ENCODE data around the gene ACAA2. TPM values are rescaled to one million over a fixed set of nuclear protein-coding genes. Genes with fewer than 3 reads are reported as not detected.

Gene ACAA2
- total RNA-seq, 1 experiment from 2014 or later = 18.2 TPM

DNA sequence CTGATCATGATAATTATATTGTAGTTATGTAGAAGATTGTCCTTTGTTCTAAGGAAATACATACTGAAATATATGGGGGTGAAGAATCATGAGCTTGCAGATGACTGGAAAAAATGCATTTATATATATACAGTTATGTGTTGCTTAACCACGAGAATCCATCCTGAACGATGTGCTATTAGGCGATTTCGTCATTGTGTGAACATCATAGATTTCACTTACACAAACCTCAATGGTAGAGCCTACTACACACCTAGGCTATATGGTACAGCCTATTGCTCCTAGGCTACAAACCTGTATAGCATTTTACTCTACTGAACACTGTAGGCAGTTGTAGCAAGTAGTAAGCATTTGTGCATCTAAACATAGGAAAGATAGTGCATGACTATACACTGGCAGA is 2.6 kb upstream of the ACAA2 start (continued):
- no peak for TF ChIP-seq ELF1 (IDR thresholded peaks at IDR 0.05; ENCODE audit: borderline replicate concordance, low read depth)
- TF ChIP-seq ZNF274 (IDR thresholded peaks at IDR 0.05; ENCODE audit: low read depth, low read length) = no peak
- no peak for TF ChIP-seq ATF3 (IDR thresholded peaks at IDR 0.05)
- TF ChIP-seq, protein P1, sequence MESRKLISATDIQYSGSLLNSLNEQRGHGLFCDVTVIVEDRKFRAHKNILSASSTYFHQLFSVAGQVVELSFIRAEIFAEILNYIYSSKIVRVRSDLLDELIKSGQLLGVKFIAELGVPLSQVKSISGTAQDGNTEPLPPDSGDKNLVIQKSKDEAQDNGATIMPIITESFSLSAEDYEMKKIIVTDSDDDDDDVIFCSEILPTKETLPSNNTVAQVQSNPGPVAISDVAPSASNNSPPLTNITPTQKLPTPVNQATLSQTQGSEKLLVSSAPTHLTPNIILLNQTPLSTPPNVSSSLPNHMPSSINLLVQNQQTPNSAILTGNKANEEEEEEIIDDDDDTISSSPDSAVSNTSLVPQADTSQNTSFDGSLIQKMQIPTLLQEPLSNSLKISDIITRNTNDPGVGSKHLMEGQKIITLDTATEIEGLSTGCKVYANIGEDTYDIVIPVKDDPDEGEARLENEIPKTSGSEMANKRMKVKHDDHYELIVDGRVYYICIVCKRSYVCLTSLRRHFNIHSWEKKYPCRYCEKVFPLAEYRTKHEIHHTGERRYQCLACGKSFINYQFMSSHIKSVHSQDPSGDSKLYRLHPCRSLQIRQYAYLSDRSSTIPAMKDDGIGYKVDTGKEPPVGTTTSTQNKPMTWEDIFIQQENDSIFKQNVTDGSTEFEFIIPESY (IDR thresholded peaks at IDR 0.05; ENCODE audit: extremely low read depth, insufficient replicate concordance, low read length) = no peak

GRCh38 chr18:49814147-49814499 is 790 bp upstream of the ACAA2 start:
- H4K20me1 ChIP-seq (ENCODE audit: insufficient read depth) = no peaks in the 10 kb centered on the region
- TF ChIP-seq POLR2AphosphoS5 (IDR thresholded peaks at IDR 0.05; ENCODE audit: low read depth, low read length) (no peak), MAX (IDR thresholded peaks at IDR 0.05) (0 out of 2 replicates have a peak, but pooled peaks have one; percentile 43)
- H3K27me3 ChIP-seq (ENCODE audit: insufficient read depth, low read length) = no peaks in the 10 kb centered on the region
- POLR2A ChIA-PET = interaction anchor here (0.9 kb wide), 1 partner anchor 87 kb away, joined by 3 read pairs; no protein-coding TSS in a partner anchor
- H3K36me3 ChIP-seq (ENCODE audit: control insufficient read depth in 1 of 2, insufficient read depth in 2 of 2, low read length in 2 of 2) = no peaks in the 10 kb centered on the region
- DNase-seq (ENCODE audit: low read depth, low spot score) (no peak), ATAC-seq (peak; percentile 63)
- no peaks in the 10 kb centered on the region for H3K9me2 ChIP-seq (ENCODE audit: insufficient read depth)
- H3K9me3 ChIP-seq (ENCODE audit: control insufficient read depth in 1 of 2, insufficient read depth in 1 of 2, low read depth in 1 of 2, low read length in 2 of 2) = no peaks in the 10 kb centered on the region
- H3K27ac ChIP-seq (ENCODE audit: low read depth, low read length) = peak overlapping the region; percentile 67; the same call in 1 of the 2 replicates
- intact Hi-C loops (cut with micrococcal nuclease) = no loop called here
- CTCF ChIA-PET = interaction anchor here (0.5 kb wide), 1 partner anchor 85 kb away, joined by 4 read pairs; no protein-coding TSS in a partner anchor
- H3K4me3 ChIP-seq (replicated peaks in 1 of 2; ENCODE audit: low read depth in 1 of 2, low read length in 2 of 2) = peak overlapping the region; percentile 80 to 88
- TSS peak; percentile 98 for BruUV-seq (replicated peaks)
- H3K9ac ChIP-seq (ENCODE audit: low read length) = peak overlapping the region; percentile 79
- H3K79me2 ChIP-seq (ENCODE audit: insufficient read depth, low read length) = no peaks in the 10 kb centered on the region
- RAD21 ChIA-PET (ENCODE audit: low non-redundant PET in 1 of 2, low total read pairs in 2 of 2, uncharacterized antibody in 2 of 2, unreplicated experiment in 2 of 2) = no interaction called here
- H3K4me1 ChIP-seq (ENCODE audit: control insufficient read depth in 1 of 2, insufficient read depth in 2 of 2, low read length in 2 of 2) = peaks cover 5 to 21% of the 10 kb centered on the region in 2 experiments; a peak in 3 of 4 replicates
- peak overlapping the region; percentile 97 for H3K4me2 ChIP-seq (ENCODE audit: low read length)
- peak overlapping the region; percentile 90 for H2AFZ ChIP-seq (ENCODE audit: low read depth, low read length, poor library complexity, severe bottlenecking)
